A549 treated with Hydrocortisone at 1 μM for 4 hours (cell line): ENCODE results near the gene TPPP. TPM values are rescaled to one million over a fixed set of nuclear protein-coding genes. Genes with fewer than 3 reads are reported as not detected.

Experiments
- total RNA-seq: library from RNA; stranded (reverse); fragments of 200-300 nt; extraction: Qiagen RNA extraction; gene quantifications from 5 replicates; pipeline ENCODE4 v1.2.3, GENCODE V29; 2022

TPPP gene
- total RNA-seq = 6.4 to 7.4 TPM (median 7.2 TPM) in 5 replicates

DNA sequence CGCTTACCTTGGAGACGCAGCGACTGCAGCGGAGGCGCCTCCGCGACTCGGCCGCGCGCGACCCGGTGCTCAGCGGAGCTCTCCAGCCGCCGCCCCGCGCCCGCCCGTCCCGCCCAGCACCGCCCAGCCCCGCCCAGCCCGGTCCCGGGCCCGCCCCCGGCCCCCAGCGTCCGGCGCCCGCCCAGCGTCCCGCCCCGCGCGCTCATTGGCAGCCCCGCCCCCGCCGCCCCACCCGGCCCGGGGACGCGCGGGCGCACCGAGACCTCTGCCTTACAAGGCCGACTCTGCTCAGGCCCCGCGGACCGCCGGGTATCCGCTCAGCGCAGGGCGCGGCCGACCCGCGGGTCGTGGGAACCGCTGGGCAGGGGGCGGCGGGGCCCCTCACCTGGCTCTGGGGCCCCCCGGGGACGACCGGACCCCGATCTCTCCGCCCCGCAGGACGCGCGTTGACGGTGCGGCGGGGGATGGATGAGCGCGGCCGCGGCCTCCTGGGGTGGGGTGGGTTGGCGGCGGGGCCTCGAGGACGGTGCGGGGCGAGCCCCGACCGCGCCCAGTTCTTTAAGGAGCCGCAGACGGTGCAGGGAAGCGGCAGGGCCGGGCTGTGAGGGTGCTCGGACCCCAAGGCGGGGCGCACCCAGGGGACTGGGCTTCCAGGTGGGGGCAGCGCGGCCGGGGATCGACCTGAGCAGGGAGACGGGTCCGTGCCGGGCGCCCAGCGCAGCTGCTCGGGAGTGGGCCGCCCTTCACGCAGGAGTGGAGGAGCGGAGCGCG, at the start of gene TPPP:
Gene TPPP, minus strand, starts transcription at position 82 of the 771 bp plus-strand sequence. CDS start 15,292 bp downstream, outside the sequence.

DNA sequence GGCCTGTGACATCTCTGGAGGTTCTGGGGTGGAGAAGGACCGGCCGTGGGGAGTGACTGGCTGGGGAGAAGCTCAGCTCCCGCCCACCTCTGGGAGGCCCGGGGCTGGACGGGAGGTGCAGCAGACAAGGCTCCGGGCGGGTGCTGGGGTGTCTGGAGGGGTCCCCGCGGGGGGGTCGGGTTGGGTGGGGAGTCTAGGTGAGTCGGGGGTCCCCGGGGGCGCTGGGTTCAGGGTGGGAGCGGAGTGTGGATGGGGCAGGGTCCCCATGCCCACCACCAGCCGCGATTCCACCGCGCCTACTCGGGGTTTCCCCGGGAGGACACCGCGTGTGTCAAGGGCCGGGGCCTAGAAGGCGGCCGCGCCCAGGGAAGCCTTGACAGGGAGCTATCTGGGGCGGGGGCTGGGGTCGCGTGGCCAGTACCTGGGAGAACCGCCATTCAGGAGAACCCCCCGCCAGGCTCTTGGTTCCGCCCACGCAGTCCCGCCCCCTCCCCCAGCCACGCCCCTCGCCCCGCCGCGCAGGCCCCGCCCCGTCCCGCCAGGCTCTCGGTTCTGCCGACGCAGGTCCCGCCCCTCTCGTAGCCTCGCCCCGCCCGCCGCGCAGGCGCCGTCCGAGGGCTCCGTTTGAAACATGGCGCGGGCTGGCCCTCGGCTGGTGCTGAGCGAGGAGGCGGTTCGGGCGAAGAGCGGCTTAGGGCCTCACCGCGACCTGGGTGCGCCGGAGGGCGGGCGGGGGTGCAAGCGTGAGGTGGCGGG, 81.2 kb downstream of the TPPP start, which contains the start of gene CEP72:
Gene CEP72, plus strand, starts transcription at position 610 of the 756 bp plus-strand sequence. Its CDS starts 22 bp downstream, at position 632.

Other genes starting within 250 kb of the TPPP start
- 2.2 to 2.5 TPM (median 2.2 TPM) in 5 replicates for gene SLC9A3, start 168.9 kb downstream of the TPPP start, total RNA-seq
- 8.7 to 11.1 TPM (median 10.2 TPM) in 5 replicates for gene CEP72, start 81.0 kb downstream of the TPPP start, total RNA-seq
- 1.1 to 1.5 TPM (median 1.3 TPM) in 5 replicates for gene ZDHHC11B, start 91.4 kb upstream of the TPPP start, total RNA-seq
- 14.1 to 16.5 TPM (median 16.0 TPM) in 5 replicates for gene ZDHHC11, start 157.6 kb upstream of the TPPP start, total RNA-seq
- 35.5 to 44.1 TPM (median 41.2 TPM) in 5 replicates for gene BRD9, start 199.4 kb upstream of the TPPP start, total RNA-seq
- gene TRIP13, start 199.5 kb upstream of the TPPP start, total RNA-seq = 63.2 to 73.2 TPM (median 70.6 TPM) in 5 replicates